ENCODE measurements around the gene PCDHGA5. TPM values are rescaled to one million over a fixed set of nuclear protein-coding genes. Genes with fewer than 3 reads are reported as not detected.
"Not testable (repeated sequence)": the region's sequence is repeated elsewhere in the genome, so short reads cannot be mapped to it uniquely, and the experiment has no call there.

The PCDHGA5 gene
- total RNA-seq, 1 experiment from 2014 or later, result 0.24 TPM

GRCh38 chr5:141402553-141403243, 38.7 kb downstream of the PCDHGA5 start, which contains the start of gene PCDHGA9:
Gene PCDHGA9, plus strand, starts transcription at chr5:141402778. Its CDS starts 175 bp downstream, at chr5:141402953.
- no peak for DNase-seq (ENCODE audit: low read depth)
- in situ Hi-C loops (cut with HindIII; ENCODE audit: low pct_unique_long_range_greater_than_20kb, low sequenced_read_pairs), result no loop called here

- in situ Hi-C loops (cut with HindIII; ENCODE audit: low pct_unique_long_range_greater_than_20kb, low sequenced_read_pairs), result no loop called here
- DNase-seq (ENCODE audit: low read depth), result no peak
Measured at GRCh38 chr5:141403387-141403786, 39.4 kb downstream of the PCDHGA5 start.

- DNase-seq (ENCODE audit: low read depth), result peak; percentile 58
- in situ Hi-C loops (cut with HindIII; ENCODE audit: low pct_unique_long_range_greater_than_20kb, low sequenced_read_pairs), result not testable (repeated sequence)
Measured at GRCh38 chr5:141407790-141408505, 44.0 kb downstream of the PCDHGA5 start, which contains the start of gene PCDHGB6. Gene PCDHGB6, plus strand, starts transcription at chr5:141408021. Its CDS starts 182 bp downstream, at chr5:141408203.

DNA sequence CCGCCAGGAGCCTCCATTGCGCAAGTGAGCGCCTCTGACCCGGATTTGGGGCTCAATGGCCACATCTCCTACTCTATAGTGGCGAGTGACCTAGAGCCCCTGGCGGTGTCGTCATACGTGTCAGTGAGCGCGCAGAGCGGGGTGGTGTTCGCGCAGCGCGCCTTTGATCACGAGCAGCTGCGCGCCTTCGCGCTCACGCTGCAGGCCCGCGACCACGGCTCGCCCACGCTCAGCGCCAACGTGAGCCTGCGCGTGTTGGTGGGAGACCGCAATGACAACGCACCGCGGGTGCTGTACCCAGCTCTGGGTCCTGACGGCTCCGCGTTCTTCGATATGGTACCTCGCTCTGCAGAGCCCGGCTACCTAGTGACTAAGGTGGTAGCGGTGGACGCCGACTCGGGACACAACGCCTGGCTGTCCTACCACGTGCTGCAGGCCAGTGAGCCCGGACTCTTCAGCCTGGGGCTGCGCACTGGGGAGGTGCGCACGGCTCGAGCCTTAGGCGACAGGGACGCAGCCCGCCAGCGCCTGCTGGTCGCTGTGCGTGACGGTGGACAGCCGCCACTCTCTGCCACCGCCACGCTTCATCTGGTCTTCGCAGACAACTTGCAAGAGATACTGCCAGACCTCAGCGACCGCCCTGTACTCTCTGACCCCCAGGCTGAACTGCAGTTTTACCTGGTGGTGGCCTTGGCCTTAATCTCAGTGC, 45.8 kb downstream of the PCDHGA5 start:
- in situ Hi-C loops (cut with HindIII; ENCODE audit: low pct_unique_long_range_greater_than_20kb, low sequenced_read_pairs), result no loop called here

DNA sequence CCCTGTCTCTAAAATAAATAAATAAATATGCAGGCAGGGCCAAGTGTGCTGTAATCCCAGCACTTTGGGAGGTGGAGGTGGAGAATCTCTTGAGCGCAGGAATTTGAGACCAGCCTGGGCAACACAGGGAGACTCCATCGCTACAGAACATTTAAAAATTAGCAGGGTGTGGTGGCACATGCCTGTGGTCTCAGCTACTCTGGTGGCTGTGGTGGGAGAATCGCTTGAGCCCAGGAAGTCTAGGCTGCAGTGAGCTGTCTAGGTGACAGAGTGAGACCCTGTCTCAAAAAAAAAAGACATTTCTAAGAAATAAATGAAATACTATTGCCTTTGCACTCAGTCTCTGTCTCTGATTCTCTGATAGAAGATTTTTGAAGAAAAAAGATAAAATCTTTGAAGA, 47.6 kb downstream of the PCDHGA5 start:
- no peak for DNase-seq (ENCODE audit: low read depth)
- in situ Hi-C loops (cut with HindIII; ENCODE audit: low pct_unique_long_range_greater_than_20kb, low sequenced_read_pairs), result no loop called here

More for the DNA sequence above, 45.8 kb downstream of the PCDHGA5 start:
- no peak for DNase-seq (ENCODE audit: low read depth)

DNA sequence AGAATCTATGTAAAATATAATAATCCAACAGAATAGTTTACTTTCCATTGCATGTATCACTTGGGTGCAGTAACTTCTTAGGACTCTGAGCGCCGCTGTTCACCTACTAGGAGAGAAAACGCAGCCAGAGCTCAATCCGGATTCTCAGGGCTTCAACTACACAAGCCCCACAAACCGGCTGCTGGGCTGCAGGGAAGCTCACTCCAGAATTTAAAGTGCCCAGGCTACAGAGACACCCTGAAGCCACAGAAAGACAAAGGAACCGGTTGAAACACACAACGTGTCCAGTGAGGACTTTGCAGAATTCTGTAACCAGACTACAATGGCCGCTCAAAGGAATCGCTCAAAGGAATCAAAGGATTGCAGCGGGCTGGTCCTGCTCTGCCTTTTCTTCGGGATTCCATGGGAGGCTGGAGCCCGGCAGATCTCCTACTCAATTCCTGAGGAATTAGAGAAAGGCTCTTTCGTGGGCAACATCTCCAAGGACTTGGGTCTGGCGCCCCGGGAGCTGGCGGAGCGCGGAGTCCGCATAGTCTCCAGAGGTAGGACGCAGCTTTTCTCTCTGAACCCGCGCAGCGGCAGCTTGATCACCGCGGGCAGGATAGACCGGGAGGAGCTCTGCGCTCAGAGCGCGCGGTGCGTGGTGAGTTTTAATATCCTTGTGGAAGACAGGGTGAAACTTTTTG, 49.0 kb downstream of the PCDHGA5 start, which contains the start of gene PCDHGA10:
TSS of gene PCDHGA10 (plus strand) at position 134 of the 686 bp plus-strand sequence. CDS start at position 323, 189 bp downstream.
- in situ Hi-C loops (cut with HindIII; ENCODE audit: low pct_unique_long_range_greater_than_20kb, low sequenced_read_pairs), result no loop called here
- DNase-seq (ENCODE audit: low read depth), result no peak

DNA sequence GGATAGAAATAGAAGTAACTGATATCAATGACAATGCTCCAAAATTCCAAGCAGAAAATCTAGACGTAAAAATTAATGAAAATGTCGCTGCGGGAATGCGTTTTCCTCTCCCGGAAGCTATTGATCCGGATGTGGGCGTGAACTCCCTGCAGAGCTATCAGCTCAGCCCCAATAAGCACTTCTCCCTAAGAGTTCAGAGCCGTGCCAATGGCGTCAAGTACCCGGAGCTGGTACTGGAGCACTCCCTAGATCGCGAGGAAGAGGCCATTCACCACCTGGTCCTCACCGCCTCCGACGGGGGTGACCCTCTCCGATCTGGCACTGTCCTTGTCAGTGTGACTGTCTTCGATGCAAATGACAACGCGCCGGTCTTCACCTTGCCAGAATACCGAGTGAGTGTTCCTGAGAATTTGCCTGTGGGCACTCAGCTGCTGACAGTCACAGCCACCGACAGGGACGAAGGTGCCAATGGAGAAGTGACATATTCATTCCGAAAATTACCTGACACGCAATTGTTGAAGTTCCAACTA, 49.6 kb downstream of the PCDHGA5 start:
- in situ Hi-C loops (cut with HindIII; ENCODE audit: low pct_unique_long_range_greater_than_20kb, low sequenced_read_pairs), result no loop called here
- DNase-seq (ENCODE audit: low read depth), result no peak

DNA sequence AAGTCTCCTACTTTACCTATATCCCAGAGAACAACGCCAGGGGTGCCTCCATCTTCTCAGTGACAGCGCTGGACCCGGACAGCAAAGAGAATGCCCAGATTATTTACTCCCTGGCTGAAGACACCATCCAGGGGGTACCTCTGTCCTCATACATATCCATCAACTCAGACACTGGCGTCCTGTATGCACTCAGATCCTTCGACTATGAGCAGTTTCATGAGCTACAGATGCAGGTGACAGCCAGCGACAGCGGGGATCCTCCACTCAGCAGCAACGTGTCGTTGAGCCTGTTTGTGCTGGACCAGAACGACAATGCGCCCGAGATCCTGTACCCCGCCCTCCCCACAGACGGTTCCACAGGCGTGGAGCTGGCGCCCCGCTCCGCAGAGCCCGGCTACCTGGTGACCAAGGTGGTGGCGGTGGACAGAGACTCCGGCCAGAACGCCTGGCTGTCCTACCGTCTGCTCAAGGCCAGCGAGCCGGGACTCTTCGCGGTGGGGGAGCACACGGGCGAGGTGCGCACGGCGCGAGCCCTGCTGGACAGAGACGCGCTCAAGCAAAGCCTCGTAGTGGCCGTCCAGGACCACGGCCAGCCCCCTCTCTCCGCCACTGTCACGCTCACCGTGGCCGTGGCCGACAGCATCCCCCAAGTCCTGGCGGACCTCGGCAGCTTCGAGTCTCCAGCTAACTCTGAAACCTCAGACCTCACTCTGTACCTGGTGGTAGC, 50.7 kb downstream of the PCDHGA5 start:
- in situ Hi-C loops (cut with HindIII; ENCODE audit: low pct_unique_long_range_greater_than_20kb, low sequenced_read_pairs); DNase-seq (ENCODE audit: low read depth): not testable (repeated sequence)

- DNase-seq (ENCODE audit: low read depth); in situ Hi-C loops (cut with HindIII; ENCODE audit: low pct_unique_long_range_greater_than_20kb, low sequenced_read_pairs): not testable (repeated sequence)
Measured at GRCh38 chr5:141415275-141415618, 51.3 kb downstream of the PCDHGA5 start.

Other genes with a start within 250 kb of the PCDHGA5 start
- not detected in 2 replicates for gene PCDHB4, start 242.3 kb upstream of the PCDHGA5 start, total RNA-seq (2014; rRNA removed; shearing (Covaris generic); ENCODE audit: low replicate concordance)
- gene PCDHB5, start 229.0 kb upstream of the PCDHGA5 start, total RNA-seq (2014; rRNA removed; shearing (Covaris generic); ENCODE audit: low replicate concordance), result 13.9 and 17.1 TPM in 2 replicates
- gene PCDHB6, start 214.1 kb upstream of the PCDHGA5 start, total RNA-seq (2014; rRNA removed; shearing (Covaris generic); ENCODE audit: low replicate concordance), result not detected in 2 replicates
- gene PCDHB7, start 191.5 kb upstream of the PCDHGA5 start, total RNA-seq (2014; rRNA removed; shearing (Covaris generic); ENCODE audit: low replicate concordance), result 0.90 and 1.2 TPM in 2 replicates
- gene PCDHB8, start 186.4 kb upstream of the PCDHGA5 start, total RNA-seq (2014; rRNA removed; shearing (Covaris generic); ENCODE audit: low replicate concordance), result not detected in 2 replicates
- gene PCDHB16, start 181.8 kb upstream of the PCDHGA5 start, total RNA-seq (2014; rRNA removed; shearing (Covaris generic); ENCODE audit: low replicate concordance), result 3.1 and 4.1 TPM in 2 replicates
- 1.1 and 1.6 TPM in 2 replicates for gene PCDHB9, start 177.0 kb upstream of the PCDHGA5 start, total RNA-seq (2014; rRNA removed; shearing (Covaris generic); ENCODE audit: low replicate concordance)
- gene PCDHB10, start 171.8 kb upstream of the PCDHGA5 start, total RNA-seq (2014; rRNA removed; shearing (Covaris generic); ENCODE audit: low replicate concordance), result 0.41 and 1.2 TPM in 2 replicates
- gene PCDHB11, start 164.5 kb upstream of the PCDHGA5 start, total RNA-seq (2014; rRNA removed; shearing (Covaris generic); ENCODE audit: low replicate concordance), result 0.61 TPM in 1 of 2 replicates, not detected in the other
- 0.35 TPM in 1 of 2 replicates, not detected in the other for gene PCDHB12, start 155.4 kb upstream of the PCDHGA5 start, total RNA-seq (2014; rRNA removed; shearing (Covaris generic); ENCODE audit: low replicate concordance)
- gene PCDHB13, start 150.2 kb upstream of the PCDHGA5 start, total RNA-seq (2014; rRNA removed; shearing (Covaris generic); ENCODE audit: low replicate concordance), result 0.44 and 0.93 TPM in 2 replicates
- gene PCDHB14, start 140.8 kb upstream of the PCDHGA5 start, total RNA-seq (2014; rRNA removed; shearing (Covaris generic); ENCODE audit: low replicate concordance), result 0.29 and 7.7 TPM in 2 replicates
- not detected in 2 replicates for gene PCDHB15, start 118.8 kb upstream of the PCDHGA5 start, total RNA-seq (2014; rRNA removed; shearing (Covaris generic); ENCODE audit: low replicate concordance)
- not detected in 2 replicates for gene SLC25A2, start 60.1 kb upstream of the PCDHGA5 start, total RNA-seq (2014; rRNA removed; shearing (Covaris generic); ENCODE audit: low replicate concordance)
- gene TAF7, start 43.4 kb upstream of the PCDHGA5 start, total RNA-seq (2014; rRNA removed; shearing (Covaris generic); ENCODE audit: low replicate concordance), result 103 and 109 TPM in 2 replicates
- 0.07 TPM in 1 of 2 replicates, not detected in the other for gene PCDHGA1, start 33.6 kb upstream of the PCDHGA5 start, total RNA-seq (2014; rRNA removed; shearing (Covaris generic); ENCODE audit: low replicate concordance)
- gene PCDHGA2, start 25.4 kb upstream of the PCDHGA5 start, total RNA-seq (2014; rRNA removed; shearing (Covaris generic); ENCODE audit: low replicate concordance), result not detected in 2 replicates
- not detected in 2 replicates for gene PCDHGA3, start 20.3 kb upstream of the PCDHGA5 start, total RNA-seq (2014; rRNA removed; shearing (Covaris generic); ENCODE audit: low replicate concordance)
- gene PCDHGB1, start 14.1 kb upstream of the PCDHGA5 start, total RNA-seq (2014; rRNA removed; shearing (Covaris generic); ENCODE audit: low replicate concordance), result 0.06 TPM in 1 of 2 replicates, not detected in the other
- gene PCDHGA4, start 9.1 kb upstream of the PCDHGA5 start, total RNA-seq (2014; rRNA removed; shearing (Covaris generic); ENCODE audit: low replicate concordance), result not detected in 2 replicates
- 0.34 TPM in 1 of 2 replicates, not detected in the other for gene PCDHGB2, start 4.2 kb upstream of the PCDHGA5 start, total RNA-seq (2014; rRNA removed; shearing (Covaris generic); ENCODE audit: low replicate concordance)
- gene PCDHGB3, start 6.1 kb downstream of the PCDHGA5 start, total RNA-seq (2014; rRNA removed; shearing (Covaris generic); ENCODE audit: low replicate concordance), result not detected in 2 replicates
- gene PCDHGA6, start 9.7 kb downstream of the PCDHGA5 start, total RNA-seq (2014; rRNA removed; shearing (Covaris generic); ENCODE audit: low replicate concordance), result 1.6 TPM in 1 of 2 replicates, not detected in the other
- gene PCDHGA7, start 18.6 kb downstream of the PCDHGA5 start, total RNA-seq (2014; rRNA removed; shearing (Covaris generic); ENCODE audit: low replicate concordance), result not detected in 2 replicates
- gene PCDHGB4, start 23.5 kb downstream of the PCDHGA5 start, total RNA-seq (2014; rRNA removed; shearing (Covaris generic); ENCODE audit: low replicate concordance), result not detected in 2 replicates
- gene PCDHGA8, start 28.5 kb downstream of the PCDHGA5 start, total RNA-seq (2014; rRNA removed; shearing (Covaris generic); ENCODE audit: low replicate concordance), result not detected in 2 replicates
- gene PCDHGB5, start 33.8 kb downstream of the PCDHGA5 start, total RNA-seq (2014; rRNA removed; shearing (Covaris generic); ENCODE audit: low replicate concordance), result not detected in 2 replicates
- not detected in 2 replicates for gene PCDHGA9, start 38.6 kb downstream of the PCDHGA5 start, total RNA-seq (2014; rRNA removed; shearing (Covaris generic); ENCODE audit: low replicate concordance)
- 0.75 and 1.3 TPM in 2 replicates for gene PCDHGB6, start 43.9 kb downstream of the PCDHGA5 start, total RNA-seq (2014; rRNA removed; shearing (Covaris generic); ENCODE audit: low replicate concordance)
- gene PCDHGA10, start 48.8 kb downstream of the PCDHGA5 start, total RNA-seq (2014; rRNA removed; shearing (Covaris generic); ENCODE audit: low replicate concordance), result 0.14 TPM in 1 of 2 replicates, not detected in the other
- 0.03 and 0.64 TPM in 2 replicates for gene PCDHGB7, start 53.5 kb downstream of the PCDHGA5 start, total RNA-seq (2014; rRNA removed; shearing (Covaris generic); ENCODE audit: low replicate concordance)
- gene PCDHGA11, start 56.9 kb downstream of the PCDHGA5 start, total RNA-seq (2014; rRNA removed; shearing (Covaris generic); ENCODE audit: low replicate concordance), result not detected in 2 replicates
- gene PCDHGA12, start 66.3 kb downstream of the PCDHGA5 start, total RNA-seq (2014; rRNA removed; shearing (Covaris generic); ENCODE audit: low replicate concordance), result not detected in 2 replicates
- gene PCDHGC3, start 111.8 kb downstream of the PCDHGA5 start, total RNA-seq (2014; rRNA removed; shearing (Covaris generic); ENCODE audit: low replicate concordance), result 15.4 and 27.2 TPM in 2 replicates
- not detected in 2 replicates for gene PCDHGC4, start 120.9 kb downstream of the PCDHGA5 start, total RNA-seq (2014; rRNA removed; shearing (Covaris generic); ENCODE audit: low replicate concordance)
- not detected in 2 replicates for gene PCDHGC5, start 124.9 kb downstream of the PCDHGA5 start, total RNA-seq (2014; rRNA removed; shearing (Covaris generic); ENCODE audit: low replicate concordance)

All from Caki2 (cell line).